HG03521 (cell line): ENCODE data around the gene ARL5A.

Source experiments
- ATAC-seq: cut with Tn5 transposase; IDR thresholded peaks from one replicate; pipeline ENCODE4 v1.9.1; 2021; ENCODE audit warnings: mild to moderate bottlenecking, moderate library complexity; ENCODE audit not compliant: unreplicated experiment

The ARL5A gene

GRCh38 chr2:151841047-151841424, 12.8 kb upstream of the ARL5A start:
- no peak for ATAC-seq

- peak; percentile 99 for ATAC-seq
Measured at GRCh38 chr2:151840216-151841046, 12.2 kb upstream of the ARL5A start.

- ATAC-seq = no peak
Measured at GRCh38 chr2:151837926-151838325, 9.7 kb upstream of the ARL5A start.

DNA sequence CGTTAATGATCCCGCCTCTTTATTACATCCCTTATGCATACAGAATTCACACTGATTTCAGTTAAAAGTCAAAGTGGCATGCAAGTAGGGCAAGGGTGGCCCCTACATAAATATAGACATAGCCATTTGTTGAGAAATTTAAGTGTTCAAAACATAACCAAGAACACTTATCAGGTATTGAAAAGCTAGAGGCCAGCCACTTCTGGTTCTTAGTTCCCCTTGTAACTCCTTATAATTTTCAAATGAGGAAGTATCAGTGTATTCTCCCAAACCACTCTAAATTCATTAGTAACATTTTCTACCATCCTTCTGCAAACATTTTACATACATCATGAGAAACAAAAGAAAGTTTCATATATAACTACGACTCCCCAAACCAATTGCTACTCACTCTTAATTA, 5.8 kb upstream of the ARL5A start:
- peak; percentile 52 for ATAC-seq

- no peak for ATAC-seq
Measured at GRCh38 chr2:151830961-151831360, 2.7 kb upstream of the ARL5A start.

DNA sequence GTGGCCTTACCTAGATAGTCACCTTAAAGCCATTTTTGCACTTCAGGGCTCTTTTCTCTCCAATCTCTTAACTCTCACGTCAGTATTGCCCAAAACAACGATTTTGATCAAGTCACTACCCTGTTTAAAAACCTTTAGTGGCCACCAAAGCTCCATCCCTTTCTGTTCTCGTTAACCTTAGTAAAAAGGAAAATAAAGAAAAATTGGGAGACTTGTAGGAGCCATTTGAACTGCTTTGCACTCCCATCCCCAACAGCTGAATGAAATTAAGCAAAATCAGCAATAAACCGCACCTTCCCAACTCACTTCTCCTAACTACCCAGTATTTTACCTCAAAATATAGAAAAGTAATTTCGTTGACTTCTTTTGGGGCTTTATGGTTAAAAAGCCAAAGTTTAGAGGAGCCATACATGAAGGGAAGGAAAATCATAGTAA, 686 bp upstream of the ARL5A start:
- ATAC-seq = no peak

DNA sequence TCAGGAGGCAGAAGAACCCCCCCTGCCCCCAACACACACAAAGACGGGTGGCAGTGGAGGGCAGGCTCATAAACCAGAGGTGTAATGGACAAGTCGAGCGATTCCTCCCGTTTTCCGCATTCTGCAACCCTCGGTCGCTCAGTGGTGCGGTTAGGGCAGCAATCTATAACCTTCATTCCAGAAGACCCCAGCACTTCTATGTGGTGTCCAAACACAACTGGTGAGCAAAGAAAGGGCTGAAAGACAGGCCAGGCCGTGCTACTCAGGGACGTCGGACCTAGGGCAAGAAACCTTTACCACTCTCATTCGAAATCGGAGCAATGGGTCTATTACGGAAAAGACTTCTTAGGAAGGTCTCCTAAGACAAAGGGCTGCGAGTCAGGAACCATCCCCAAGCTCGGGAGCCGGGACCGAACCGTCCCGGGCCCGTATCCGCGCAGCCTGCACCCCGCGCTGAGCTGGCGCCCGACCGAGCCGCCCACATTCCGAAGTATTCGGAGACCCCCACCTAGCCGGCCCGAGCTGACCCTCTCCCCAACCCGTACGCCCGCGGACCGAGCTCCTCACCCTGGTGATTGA, 568 bp downstream of the ARL5A start:
- peak; percentile 19 for ATAC-seq

DNA sequence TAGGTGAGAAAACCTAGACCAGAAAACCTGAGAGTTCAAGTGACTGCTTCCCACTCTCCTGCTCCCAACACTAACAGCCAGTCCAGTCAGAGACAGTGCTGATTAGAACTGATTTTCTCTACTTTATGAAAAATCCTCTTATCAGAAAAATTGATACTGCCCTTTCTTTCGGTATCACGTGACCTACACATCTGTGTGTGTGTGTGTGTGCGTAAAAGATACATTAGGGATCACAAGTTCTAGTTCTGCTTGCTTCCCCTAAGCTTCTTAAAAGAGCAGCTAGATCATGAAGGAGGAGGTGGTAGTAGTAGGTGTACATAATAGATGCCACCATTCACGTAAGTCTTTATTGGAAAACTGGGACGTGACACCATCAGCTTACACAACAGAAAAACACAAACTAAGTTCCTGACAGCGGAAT, 1.5 kb downstream of the ARL5A start:
- no peak for ATAC-seq

- no peak for ATAC-seq
Measured at GRCh38 chr2:151824886-151825285, 3.3 kb downstream of the ARL5A start.

DNA sequence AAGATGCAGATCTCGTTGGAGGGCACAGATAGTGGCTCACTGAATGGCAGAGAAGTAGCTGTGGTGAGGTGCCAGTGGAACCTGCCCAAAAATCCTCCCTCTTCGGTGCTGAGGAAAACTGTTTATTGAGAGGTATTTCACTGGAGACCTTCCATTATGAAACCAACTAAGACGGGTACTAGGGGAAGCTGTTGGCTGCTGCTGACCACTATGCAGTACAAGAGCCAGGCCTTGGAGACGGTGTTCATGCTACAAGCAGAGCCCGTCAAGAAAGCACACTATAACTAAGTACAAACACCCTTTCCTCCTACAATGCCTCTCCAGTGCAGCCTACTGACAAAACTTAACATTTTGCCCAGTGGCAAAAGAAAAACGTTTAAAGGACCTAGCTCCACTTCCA, 4.6 kb downstream of the ARL5A start:
- ATAC-seq = no peak

DNA sequence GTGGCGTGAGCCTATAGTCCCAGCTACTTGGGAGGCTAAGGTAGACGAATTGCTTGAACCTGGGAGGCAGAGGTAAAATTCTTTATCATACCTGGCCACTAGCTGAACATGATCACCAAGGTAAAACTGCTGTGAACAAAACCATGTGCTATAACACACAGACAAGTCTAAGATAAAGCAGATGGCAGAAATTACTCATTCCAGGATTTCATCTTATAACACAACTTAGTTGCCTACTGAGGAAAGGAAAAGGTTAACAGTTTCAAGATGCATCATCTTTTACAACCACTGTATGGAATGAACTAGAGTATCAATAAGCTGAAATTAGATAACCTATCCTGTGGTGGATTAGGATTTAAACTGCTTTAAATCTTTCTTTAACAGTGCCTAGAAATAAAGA, 8.3 kb downstream of the ARL5A start:
- ATAC-seq = peak; percentile 43

DNA sequence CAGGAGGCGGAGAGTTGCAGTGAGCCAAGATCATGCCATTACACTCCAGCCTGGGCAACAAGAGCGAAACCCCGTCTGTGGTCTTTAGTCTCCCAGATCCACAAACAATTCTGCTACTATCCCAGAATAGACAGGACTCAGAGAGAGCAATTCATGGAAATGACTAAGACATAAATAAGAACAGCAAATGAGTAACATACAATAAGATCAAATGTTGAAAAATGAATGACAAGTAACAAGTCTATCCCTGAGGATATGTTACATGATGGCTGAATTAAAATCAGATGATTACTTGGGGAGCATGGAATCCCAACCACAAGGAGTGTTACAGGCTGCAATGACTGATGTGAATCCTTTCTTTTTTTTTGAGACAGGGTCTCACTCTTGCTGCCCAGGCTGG, 10.3 kb downstream of the ARL5A start:
- ATAC-seq = no peak

GRCh38 chr2:151816843-151817242, 11.4 kb downstream of the ARL5A start:
- ATAC-seq = no peak

GRCh38 chr2:151815821-151816489, 12.3 kb downstream of the ARL5A start:
- no peak for ATAC-seq

GRCh38 chr2:151810489-151810888, 17.7 kb downstream of the ARL5A start:
- no peak for ATAC-seq

DNA sequence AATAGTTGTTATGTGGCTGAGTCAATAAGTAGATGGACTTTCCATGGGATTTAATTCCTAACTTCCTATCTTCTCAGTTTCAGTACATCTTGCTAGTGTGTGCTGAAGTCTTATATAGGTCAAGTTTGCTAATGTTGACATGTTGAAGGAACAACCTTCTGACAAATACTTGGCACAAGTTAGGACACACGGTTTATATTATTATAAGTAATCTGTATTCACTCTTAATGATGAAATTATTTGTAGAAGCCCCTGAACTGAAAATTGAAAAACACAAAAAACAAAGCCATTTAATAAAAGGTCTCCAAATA, 19.2 kb downstream of the ARL5A start:
- ATAC-seq = no peak

DNA sequence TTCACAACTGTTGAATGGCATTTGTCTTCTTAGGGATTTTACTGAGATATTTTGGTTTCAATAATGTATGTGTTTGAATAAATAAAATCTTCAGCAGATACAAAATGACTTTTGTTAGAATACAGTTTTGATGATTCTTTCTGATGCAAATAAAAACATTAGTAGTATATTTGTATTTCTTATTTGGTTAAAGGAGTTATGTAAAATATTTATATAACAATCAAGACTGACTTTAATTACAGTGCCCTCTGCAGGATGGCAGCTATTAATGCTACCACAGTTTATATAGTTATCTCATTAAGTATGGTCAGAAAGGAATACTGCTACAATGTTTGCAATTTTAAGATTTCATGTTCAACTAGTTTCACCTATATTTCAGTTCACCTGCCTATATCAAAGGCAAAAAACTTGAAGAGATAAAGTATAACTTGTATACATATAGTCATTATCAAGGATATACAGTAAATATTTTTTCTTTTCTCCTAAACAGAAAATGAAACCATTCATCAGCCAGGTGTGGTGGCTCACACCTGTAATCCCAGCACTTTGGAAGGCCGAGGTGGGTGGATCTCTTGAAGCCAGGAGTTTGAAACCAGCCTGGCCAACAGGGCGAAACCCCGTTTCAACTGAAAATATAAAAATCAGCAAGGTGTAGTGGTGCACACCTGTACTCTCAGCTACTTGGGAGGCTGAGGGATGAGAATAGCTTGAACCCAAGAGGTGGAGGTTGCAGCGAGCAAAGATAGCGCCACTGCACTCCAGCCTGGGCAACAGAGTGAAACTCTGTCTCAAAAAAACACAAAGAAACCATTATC, 19.8 kb downstream of the ARL5A start:
- ATAC-seq = no peak

DNA sequence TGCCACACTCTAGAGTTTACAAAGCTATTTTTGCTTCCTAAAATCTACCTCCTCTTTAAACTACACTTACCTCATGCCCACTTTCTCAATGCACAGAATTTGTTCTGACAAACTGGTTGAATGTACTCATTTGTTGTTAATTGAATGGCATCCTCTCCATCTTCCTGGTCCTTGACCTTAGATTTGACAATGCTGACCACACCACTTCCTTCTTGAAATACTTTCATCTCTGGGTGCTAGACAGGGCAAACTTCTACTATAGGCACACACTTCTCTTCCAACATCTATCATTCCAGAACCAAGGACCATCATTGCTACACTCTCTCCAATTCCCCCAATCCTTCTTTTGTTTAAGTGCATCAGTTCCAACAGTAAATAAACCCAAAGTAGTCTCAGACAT, 22.3 kb downstream of the ARL5A start:
- ATAC-seq = no peak

GRCh38 chr2:151805343-151805742, 22.9 kb downstream of the ARL5A start:
- no peak for ATAC-seq

GRCh38 chr2:151803811-151804210, 24.4 kb downstream of the ARL5A start:
- no peak for ATAC-seq

GRCh38 chr2:151802315-151802714, 25.9 kb downstream of the ARL5A start:
- no peak for ATAC-seq
